Gastroesophageal sphincter (tissue), 4 donors: ENCODE results near the gene PADI2. TPM values are rescaled to one million over a fixed set of nuclear protein-coding genes. Genes with fewer than 3 reads are reported as not detected.
A peak's percentile ranks its signal among the peaks of the same experiment; 100 is the strongest.

ENCODE experiments used
- ATAC-seq: fragments of 150-250 bp; one replicate; pipeline ENCODE4 v1.9.1; 2016; ENCODE audit warnings: mild to moderate bottlenecking, moderate library complexity
- H3K27ac ChIP-seq, 4 donors: fragments of 200-600 bp; sonication (generic) in 3 of 4; 1 replicate in 3 of 4; 2 replicates in 1 of 4; pipeline ENCODE4 v1.5.1; 2016 to 2019
- H3K27me3 ChIP-seq: fragments of 200-600 bp; sonication (generic); one replicate; pipeline ENCODE4 v1.5.1; 2019
- H3K36me3 ChIP-seq, 2 donors: fragments of 200-600 bp; sonication (generic); one replicate each; pipeline ENCODE4 v1.5.1; 2019; ENCODE audit warnings: control low read depth in 1 of 2
- H3K4me1 ChIP-seq, 3 donors: fragments of 200-600 bp; sonication (generic); 1 replicate in 2 of 3; 2 replicates in 1 of 3; pipeline ENCODE4 v1.5.1; 2016 to 2019; ENCODE audit warnings: control low read depth in 2 of 3
- H3K4me3 ChIP-seq, 2 donors: fragments of 200-600 bp; sonication (generic); one replicate each; pipeline ENCODE4 v1.5.1; 2019; ENCODE audit warnings: mild to moderate bottlenecking in 1 of 2, moderate library complexity in 1 of 2
- H3K9me3 ChIP-seq, 3 donors: fragments of 200-600 bp; sonication (generic); one replicate each; pipeline ENCODE4 v1.5.1; 2017 to 2019; ENCODE audit warnings: control low read depth in 2 of 3
- EP300 ChIP-seq: sonication (generic); formaldehyde crosslinking; IDR thresholded peaks from one replicate; pipeline ENCODE4 v1.6.1; 2017; ENCODE audit warnings: antibody characterized with exemption, mild to moderate bottlenecking
- POLR2A ChIP-seq, 2 donors: fragments of 450-650 bp; IDR thresholded peaks; one replicate each; pipeline ENCODE4 v1.6.1; 2017; ENCODE audit warnings: antibody characterized with exemption in 2 of 2, mild to moderate bottlenecking in 2 of 2, moderate library complexity in 1 of 2
- POLR2AphosphoS5 ChIP-seq: sonication (generic); formaldehyde crosslinking; IDR thresholded peaks from one replicate; pipeline ENCODE4 v1.6.1; 2017; ENCODE audit warnings: antibody characterized with exemption
- WGBS, 2 donors: methylation state at CpG; one replicate each; pipeline ENCODE4 v1.1.5; 2018; ENCODE audit warnings: low coverage in 1 of 2; 5-methylcytosine and 5-hydroxymethylcytosine counted together
- total RNA-seq, 4 donors: library from RNA; depleted of rRNA; stranded (reverse); fragments of >200 nt; gene quantifications; one replicate each; pipeline ENCODE4 v1.1.0, GENCODE V29; 2016
- TF ChIP-seq, protein P1 (sequence below), 4 experiments: fragments of 200-600 bp in 2 of 4; fragments of 450-650 bp in 2 of 4; sonication (generic) in 1 of 4; IDR thresholded peaks; one replicate each; pipeline ENCODE4 v1.5.1; 2017 to 2019; ENCODE audit warnings: antibody characterized with exemption in 4 of 4, mild to moderate bottlenecking in 2 of 4, moderate library complexity in 2 of 4

The PADI2 gene
- total RNA-seq, 4 donors from 2014 or later = 0.12 to 1.9 (median 0.58) TPM

DNA sequence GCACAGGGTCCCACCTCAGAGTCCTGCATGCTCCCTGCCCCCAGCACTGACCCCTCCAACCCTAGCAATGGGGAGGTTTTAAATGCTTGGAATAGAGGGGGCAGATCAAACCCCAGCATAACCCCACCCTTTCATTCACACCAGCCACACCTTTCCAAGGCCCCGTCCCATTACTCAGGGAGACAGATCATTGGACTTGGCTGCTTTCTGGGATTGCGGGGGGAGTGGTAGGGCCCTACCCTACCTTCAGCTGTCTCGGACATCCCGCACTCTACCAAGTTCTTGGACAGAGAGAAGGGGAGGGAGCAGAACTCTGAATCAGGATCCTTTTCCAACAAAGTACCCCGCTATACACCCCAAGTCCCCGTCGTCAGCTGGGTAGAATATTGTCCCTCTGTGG lies 983 bp downstream of the PADI2 start:
- no peak for ATAC-seq

DNA sequence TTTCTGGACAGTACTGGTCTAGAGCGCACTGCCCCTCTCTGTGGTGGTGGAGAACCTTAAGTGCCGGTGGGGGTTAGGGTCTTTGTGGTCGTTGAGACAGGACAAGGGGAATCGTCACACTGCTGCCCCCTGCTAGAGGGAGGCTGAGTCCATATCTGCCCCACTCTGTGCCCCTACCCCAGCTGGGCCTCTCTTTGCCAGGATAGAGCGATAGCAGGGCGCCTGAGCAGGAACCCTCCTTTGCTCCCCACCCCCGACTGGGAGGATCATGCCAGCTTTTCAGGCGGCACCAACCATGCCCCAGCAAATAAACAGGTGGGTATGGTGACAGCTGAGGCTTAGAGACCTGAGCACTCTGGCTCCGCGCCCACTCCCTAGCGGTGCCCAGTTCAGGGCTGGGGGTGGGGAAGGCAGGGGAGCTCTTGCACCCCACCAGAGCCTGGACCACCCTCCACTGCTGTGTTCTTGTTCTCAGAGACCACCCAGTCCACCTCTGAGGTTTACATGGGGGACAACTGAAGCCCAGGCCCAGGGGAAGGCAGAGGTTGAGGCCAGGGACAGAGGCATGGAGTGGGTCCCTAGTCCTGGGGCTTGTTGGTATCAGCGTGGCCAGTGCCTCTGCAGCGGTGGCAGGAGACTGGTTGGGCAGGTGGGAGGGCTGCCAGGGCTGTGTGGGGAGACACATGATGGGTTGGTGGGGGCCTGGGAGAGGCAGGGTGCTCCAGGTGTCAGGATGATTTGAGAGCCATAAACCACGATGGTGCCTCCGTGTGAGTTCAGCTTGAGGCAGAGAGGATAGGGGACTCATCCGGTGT lies 1.6 kb downstream of the PADI2 start:
- Histone ChIP-seq H3K27me3 (peaks cover 53% of the 10 kb centered on the region), H3K9me3 (no peaks in the 10 kb centered on the region), H3K27ac (no peak overlapping the region), H3K36me3 (no peaks in the 10 kb centered on the region), H3K4me1 (peaks cover 0 to 19% (median 10%) of the 10 kb centered on the region in 3 donors), H3K4me3 (no peak overlapping the region)
- no peak for ATAC-seq
- TF ChIP-seq EP300 (no peak), POLR2AphosphoS5 (no peak), POLR2A (IDR thresholded peaks at IDR 0.05) (no peak)
- TF ChIP-seq, protein P1, sequence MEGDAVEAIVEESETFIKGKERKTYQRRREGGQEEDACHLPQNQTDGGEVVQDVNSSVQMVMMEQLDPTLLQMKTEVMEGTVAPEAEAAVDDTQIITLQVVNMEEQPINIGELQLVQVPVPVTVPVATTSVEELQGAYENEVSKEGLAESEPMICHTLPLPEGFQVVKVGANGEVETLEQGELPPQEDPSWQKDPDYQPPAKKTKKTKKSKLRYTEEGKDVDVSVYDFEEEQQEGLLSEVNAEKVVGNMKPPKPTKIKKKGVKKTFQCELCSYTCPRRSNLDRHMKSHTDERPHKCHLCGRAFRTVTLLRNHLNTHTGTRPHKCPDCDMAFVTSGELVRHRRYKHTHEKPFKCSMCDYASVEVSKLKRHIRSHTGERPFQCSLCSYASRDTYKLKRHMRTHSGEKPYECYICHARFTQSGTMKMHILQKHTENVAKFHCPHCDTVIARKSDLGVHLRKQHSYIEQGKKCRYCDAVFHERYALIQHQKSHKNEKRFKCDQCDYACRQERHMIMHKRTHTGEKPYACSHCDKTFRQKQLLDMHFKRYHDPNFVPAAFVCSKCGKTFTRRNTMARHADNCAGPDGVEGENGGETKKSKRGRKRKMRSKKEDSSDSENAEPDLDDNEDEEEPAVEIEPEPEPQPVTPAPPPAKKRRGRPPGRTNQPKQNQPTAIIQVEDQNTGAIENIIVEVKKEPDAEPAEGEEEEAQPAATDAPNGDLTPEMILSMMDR (IDR thresholded peaks at IDR 0.05) = no peak
- 67 to 82% methylated on average over 2 to 10 of the region's 16 CpGs for WGBS, 2 donors

More for the DNA sequence above, 983 bp downstream of the PADI2 start:
- no peaks in the 10 kb centered on the region for H3K9me3 ChIP-seq
- 44 to 50% methylated on average over 2 to 6 of the region's 7 CpGs for WGBS, 2 donors
- H3K36me3 ChIP-seq = no peaks in the 10 kb centered on the region
- H3K27me3 ChIP-seq = peaks cover 53% of the 10 kb centered on the region
- no peak overlapping the region for H3K27ac ChIP-seq
- TF ChIP-seq POLR2AphosphoS5 = no peak
- no peak for TF ChIP-seq EP300
- TF ChIP-seq, protein P1 (IDR thresholded peaks at IDR 0.05) = no peak
- no peak for TF ChIP-seq POLR2A (IDR thresholded peaks at IDR 0.05)
- peak overlapping the region in 1 of 2 donors; percentile 43 for H3K4me3 ChIP-seq
- H3K4me1 ChIP-seq = peaks cover 0 to 19% (median 10%) of the 10 kb centered on the region in 3 donors

DNA sequence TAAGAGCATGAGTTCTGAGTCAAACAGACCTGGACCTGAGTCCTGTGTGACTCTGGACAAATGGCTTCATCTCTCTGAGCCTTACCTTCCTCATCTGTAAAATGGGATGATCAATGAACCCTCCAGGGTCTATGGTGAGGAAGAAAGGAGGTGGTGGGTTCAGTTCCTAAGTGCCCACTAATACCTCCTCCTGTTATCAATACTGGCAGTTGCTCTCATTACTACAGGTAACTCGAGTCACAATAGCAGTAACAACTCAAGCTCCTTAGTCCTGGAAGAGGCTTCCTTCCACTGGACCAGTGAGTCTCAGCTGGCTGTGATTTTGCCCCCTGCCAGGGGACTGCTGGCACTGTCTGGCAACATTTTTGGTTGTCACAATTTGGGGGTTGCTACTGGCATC lies 2.6 kb downstream of the PADI2 start:
- ATAC-seq = no peak
- peaks cover 59% of the 10 kb centered on the region for H3K27me3 ChIP-seq
- TF ChIP-seq EP300 = no peak
- no peak for TF ChIP-seq POLR2AphosphoS5
- no peak for TF ChIP-seq POLR2A (IDR thresholded peaks at IDR 0.05)
- TF ChIP-seq, protein P1 (IDR thresholded peaks at IDR 0.05) = no peak
- H3K9me3 ChIP-seq = no peaks in the 10 kb centered on the region
- peaks cover 0 to 19% (median 10%) of the 10 kb centered on the region in 3 donors for H3K4me1 ChIP-seq
- H3K36me3 ChIP-seq = no peaks in the 10 kb centered on the region
- H3K4me3 ChIP-seq = no peak overlapping the region
- H3K27ac ChIP-seq = no peak overlapping the region
- WGBS, 2 donors = 67% methylated on average over 1 of the region's 1 CpG; no CpG with 5 or more reads in 1 of the 2 donors

DNA sequence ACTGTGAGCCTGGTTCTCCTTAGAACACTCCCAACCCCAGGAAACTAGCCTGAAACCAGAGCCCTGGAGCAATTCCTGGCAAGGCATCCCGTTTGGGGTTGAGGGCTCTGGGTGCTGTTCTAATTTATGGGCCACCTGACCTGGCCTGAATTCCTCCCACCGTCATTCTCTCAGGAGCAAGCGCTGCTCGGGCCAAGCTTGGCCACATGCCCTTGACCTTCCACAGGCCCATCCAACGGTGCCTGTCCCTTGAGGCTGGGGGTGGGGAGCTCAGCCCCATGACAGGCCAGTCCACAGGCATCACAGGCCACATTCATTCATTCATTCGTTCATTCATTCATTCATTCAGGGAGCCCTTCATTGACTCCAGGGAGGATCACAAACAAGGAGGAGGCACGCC lies 5.3 kb downstream of the PADI2 start:
- Histone ChIP-seq H3K27ac (no peak overlapping the region), H3K4me1 (peaks cover 0 to 8% (median 4%) of the 10 kb centered on the region in 3 donors), H3K9me3 (no peaks in the 10 kb centered on the region), H3K36me3 (no peaks in the 10 kb centered on the region), H3K4me3 (no peak overlapping the region), H3K27me3 (peaks cover 46% of the 10 kb centered on the region)
- ATAC-seq = no peak
- 60 to 67% methylated on average over 1 of the region's 7 CpGs for WGBS, 2 donors
- TF ChIP-seq POLR2A (IDR thresholded peaks at IDR 0.05) = no peak
- TF ChIP-seq EP300 = no peak
- TF ChIP-seq, protein P1 (IDR thresholded peaks at IDR 0.05) = no peak
- no peak for TF ChIP-seq POLR2AphosphoS5
